Measurements from ENCODE around the gene PAQR6. TPM values are rescaled to one million over a fixed set of nuclear protein-coding genes. Genes with fewer than 3 reads are reported as not detected.
A peak's percentile ranks its signal among the peaks of the same experiment; 100 is the strongest.

The PAQR6 gene
- total and polyA plus RNA-seq, 8 donors: 0.51 to 5.6 (median 0.88) TPM

DNA sequence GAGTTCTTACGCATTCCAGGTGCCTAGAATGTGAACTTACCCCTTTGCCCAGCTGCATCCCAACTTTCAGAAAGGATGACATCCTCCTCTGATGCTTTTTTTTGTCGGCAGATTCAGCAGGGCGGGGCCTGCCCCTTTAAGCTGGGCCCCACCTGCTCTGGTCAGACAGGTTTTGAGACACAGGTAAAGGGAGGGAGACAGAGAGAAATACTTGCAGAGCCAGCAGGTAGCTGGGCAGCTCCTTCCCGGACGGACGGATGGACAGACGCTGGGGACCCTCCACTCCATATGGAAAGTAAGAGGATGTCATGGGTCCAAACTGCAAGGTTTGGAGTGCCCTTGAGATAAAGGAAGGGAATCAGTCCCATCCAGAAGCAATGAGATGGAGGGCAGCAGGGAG, 36.3 kb upstream of the PAQR6 start, which contains the start of gene TMEM79:
TMEM79 (plus strand) TSS at position 214 of the 400 bp plus-strand sequence. CDS start 902 bp downstream, outside the sequence.
- H3K4me3 ChIP-seq: peak within 1 kb of the TSS; percentile 69 to 95 (median 90)
- H3K27ac ChIP-seq: peak within 1 kb of the TSS in 3 of 4 donors; percentile 62 to 86 (median 80)
- 68 to 75% methylated on average over 7 of the region's 7 CpGs for WGBS, 2 donors
- peaks cover 6 to 16% (median 8%) of the 10 kb centered on the region in 3 donors for H3K4me1 ChIP-seq
- no peak for DNase-seq
- H3K36me3 ChIP-seq: no peaks in the 10 kb centered on the region
- no peaks in the 10 kb centered on the region for H3K9me3 ChIP-seq
- ATAC-seq: no peak
- intact Hi-C loops (cut with DNase I): no loop called here
- TF ChIP-seq, protein P1, sequence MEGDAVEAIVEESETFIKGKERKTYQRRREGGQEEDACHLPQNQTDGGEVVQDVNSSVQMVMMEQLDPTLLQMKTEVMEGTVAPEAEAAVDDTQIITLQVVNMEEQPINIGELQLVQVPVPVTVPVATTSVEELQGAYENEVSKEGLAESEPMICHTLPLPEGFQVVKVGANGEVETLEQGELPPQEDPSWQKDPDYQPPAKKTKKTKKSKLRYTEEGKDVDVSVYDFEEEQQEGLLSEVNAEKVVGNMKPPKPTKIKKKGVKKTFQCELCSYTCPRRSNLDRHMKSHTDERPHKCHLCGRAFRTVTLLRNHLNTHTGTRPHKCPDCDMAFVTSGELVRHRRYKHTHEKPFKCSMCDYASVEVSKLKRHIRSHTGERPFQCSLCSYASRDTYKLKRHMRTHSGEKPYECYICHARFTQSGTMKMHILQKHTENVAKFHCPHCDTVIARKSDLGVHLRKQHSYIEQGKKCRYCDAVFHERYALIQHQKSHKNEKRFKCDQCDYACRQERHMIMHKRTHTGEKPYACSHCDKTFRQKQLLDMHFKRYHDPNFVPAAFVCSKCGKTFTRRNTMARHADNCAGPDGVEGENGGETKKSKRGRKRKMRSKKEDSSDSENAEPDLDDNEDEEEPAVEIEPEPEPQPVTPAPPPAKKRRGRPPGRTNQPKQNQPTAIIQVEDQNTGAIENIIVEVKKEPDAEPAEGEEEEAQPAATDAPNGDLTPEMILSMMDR (IDR thresholded peaks at IDR 0.05): no peak
- no peaks in the 10 kb centered on the region for H3K27me3 ChIP-seq
- no peak for FAIRE-seq

DNA sequence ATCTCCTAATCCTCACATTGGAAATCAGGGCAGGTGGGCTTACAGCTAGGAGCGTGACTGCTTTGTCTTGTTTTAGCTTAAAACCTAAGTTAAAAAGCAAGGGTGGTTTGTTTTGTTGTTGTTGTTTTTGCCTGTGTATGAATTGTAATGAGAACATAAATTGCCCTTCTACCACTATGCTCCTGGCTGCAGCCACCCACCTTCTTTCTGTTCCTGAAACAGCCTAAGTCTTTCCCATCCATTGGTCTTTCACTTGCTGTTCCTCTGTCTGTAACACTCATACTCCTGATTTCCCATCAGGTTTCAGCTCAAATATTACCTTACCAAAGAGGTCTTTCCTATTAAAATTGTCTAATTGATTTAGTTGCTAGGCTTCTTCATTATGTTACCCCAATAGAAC, 35.7 kb upstream of the PAQR6 start:
- no peaks in the 10 kb centered on the region for H3K9me3 ChIP-seq
- peaks cover 0 to 4% (median 0%) of the 10 kb centered on the region in 3 donors for H3K36me3 ChIP-seq
- intact Hi-C loops (cut with DNase I): no loop called here
- 73 to 81% methylated on average over 1 of the region's 1 CpG for WGBS, 2 donors
- peak overlapping the region in 2 of 4 donors; percentile 62 to 80 for H3K27ac ChIP-seq
- peaks cover 6 to 16% (median 8%) of the 10 kb centered on the region in 3 donors for H3K4me1 ChIP-seq
- peak overlapping the region; percentile 69 to 95 (median 90) for H3K4me3 ChIP-seq
- no peak for DNase-seq
- H3K27me3 ChIP-seq: no peaks in the 10 kb centered on the region
- no peak for ATAC-seq
- FAIRE-seq: no peak
- TF ChIP-seq, protein P1 (IDR thresholded peaks at IDR 0.05): no peak

DNA sequence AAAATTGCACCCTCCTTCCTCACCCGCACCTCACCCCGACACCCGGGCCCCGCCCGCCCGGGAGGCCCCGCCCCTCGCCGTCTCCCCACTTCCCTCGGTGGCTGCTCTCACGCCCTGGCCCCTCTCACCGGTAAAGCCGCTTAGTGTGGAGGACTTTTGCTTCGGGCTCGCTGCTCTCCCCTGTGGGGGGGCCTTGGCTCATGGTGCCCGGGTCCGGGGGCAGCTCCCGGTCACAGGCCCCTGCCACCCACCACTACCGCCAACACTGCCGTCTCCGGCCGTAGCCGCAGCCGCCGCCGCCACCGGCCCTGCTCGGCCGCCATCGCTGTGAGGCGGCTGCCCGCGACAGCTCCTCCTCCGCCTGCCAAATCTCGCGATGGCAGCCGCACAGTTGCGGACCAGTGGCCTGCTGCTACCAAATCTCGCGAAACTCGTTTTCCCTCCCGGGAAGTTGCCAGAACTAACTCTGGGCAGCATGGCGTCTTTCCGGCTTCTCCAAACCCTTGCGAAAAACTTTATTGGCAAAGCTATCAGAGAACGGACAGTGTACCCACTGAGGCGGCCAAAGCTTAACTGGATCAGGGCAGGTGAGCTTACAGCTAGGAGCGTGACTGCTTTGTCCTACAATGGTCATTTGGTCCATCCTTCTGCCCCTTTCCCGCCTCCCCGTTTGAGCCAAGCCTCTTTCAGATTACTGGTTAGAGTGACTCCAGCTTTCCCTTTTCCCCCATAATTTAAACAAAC, 34.8 kb upstream of the PAQR6 start, which contains the start of gene SMG5:
SMG5 (minus strand) TSS at position 347 of the 744 bp plus-strand sequence; CDS start at position 202, 145 bp downstream.
- intact Hi-C loops (cut with DNase I): no loop called here
- no peaks in the 10 kb centered on the region for H3K27me3 ChIP-seq
- peaks cover 0 to 6% (median 0%) of the 10 kb centered on the region in 3 donors for H3K36me3 ChIP-seq
- peaks cover 6 to 16% (median 8%) of the 10 kb centered on the region in 3 donors for H3K4me1 ChIP-seq
- FAIRE-seq (peak; percentile 56), DNase-seq (peak; percentile 94 to 98 (median 98)), ATAC-seq (peak; percentile 94 to 98 (median 96))
- H3K27ac ChIP-seq: peak within 1 kb of the TSS; percentile 25 to 86 (median 71)
- H3K4me3 ChIP-seq: peak within 1 kb of the TSS; percentile 69 to 95 (median 90)
- 0 to 1% methylated on average over 50 of the region's 50 CpGs for WGBS, 2 donors
- TF ChIP-seq, protein P1 (IDR thresholded peaks at IDR 0.05): no peak
- H3K9me3 ChIP-seq: no peaks in the 10 kb centered on the region

DNA sequence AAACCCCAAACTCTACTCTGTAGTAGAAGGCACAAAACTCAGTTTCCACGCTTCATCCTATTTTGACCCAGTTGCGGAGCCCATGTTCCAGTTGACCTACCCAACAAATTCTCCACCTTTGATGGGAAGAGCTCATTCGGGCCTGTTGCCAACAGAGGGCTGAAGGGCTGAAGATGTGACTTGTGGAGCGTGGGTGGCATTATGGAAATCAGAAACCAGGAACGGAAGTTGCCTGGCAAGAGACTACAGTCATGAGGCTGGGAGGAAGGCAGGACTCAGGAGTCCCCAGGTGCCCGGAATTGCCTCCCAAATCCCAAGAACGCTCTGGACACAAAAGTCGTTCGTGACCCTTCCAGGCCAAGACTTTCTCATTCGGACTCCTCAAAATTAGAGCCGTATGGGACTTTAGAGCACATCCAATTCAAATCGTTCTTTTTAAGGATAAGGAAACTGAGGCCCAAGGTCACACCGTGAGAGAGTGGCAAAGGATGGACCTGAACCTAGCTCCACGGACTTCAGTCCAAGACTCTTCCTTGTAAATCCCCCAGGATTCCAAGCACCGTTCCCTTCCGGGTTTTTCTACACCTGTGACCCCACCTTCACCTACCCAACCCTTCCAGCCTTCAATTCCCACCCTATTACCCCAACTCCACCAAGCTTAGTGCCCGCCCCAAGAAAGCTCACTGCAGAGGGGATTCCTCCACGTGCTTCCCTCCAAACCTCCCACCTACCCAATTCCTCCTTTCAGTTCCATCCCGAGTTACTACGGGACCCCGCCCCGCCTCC, 34.0 kb upstream of the PAQR6 start:
- peaks cover 0 to 10% (median 5%) of the 10 kb centered on the region in 3 donors for H3K36me3 ChIP-seq
- ATAC-seq (peak; percentile 56 to 63 (median 61)), FAIRE-seq (no peak), DNase-seq (peak in 3 of 6 donors; percentile 19 to 39 (median 33))
- H3K9me3 ChIP-seq: no peaks in the 10 kb centered on the region
- 8% methylated on average over 22 of the region's 22 CpGs for WGBS, 2 donors
- H3K4me1 ChIP-seq: peaks cover 6 to 16% (median 8%) of the 10 kb centered on the region in 3 donors
- TF ChIP-seq, protein P1 (IDR thresholded peaks at IDR 0.05): no peak
- intact Hi-C loops (cut with DNase I): no loop called here
- peak overlapping the region; percentile 69 to 95 (median 90) for H3K4me3 ChIP-seq
- H3K27me3 ChIP-seq: no peaks in the 10 kb centered on the region
- H3K27ac ChIP-seq: peak overlapping the region; percentile 25 to 86 (median 71)

All from pancreas (tissue), 10 donors.